Ectodermal cell (in vitro differentiated cells): ENCODE measurements around the gene OR52E6.

Experiments used
- H3K27ac ChIP-seq: 2 replicates; pipeline ENCODE4 v1.7.0; 2013; ENCODE audit warnings: mild to moderate bottlenecking, low read depth, low read length; ENCODE audit not compliant: insufficient read depth, poor library complexity, severe bottlenecking
- H3K27me3 ChIP-seq: 2 replicates; pipeline ENCODE4 v1.7.0; 2013; ENCODE audit warnings: mild to moderate bottlenecking, low read length; ENCODE audit not compliant: insufficient read depth, control insufficient read depth, poor library complexity, severe bottlenecking
- H3K36me3 ChIP-seq: one replicate; pipeline ENCODE4 v1.7.0; 2013; ENCODE audit warnings: low read length; ENCODE audit not compliant: control insufficient read depth, insufficient read depth
- H3K4me1 ChIP-seq: one replicate; pipeline ENCODE4 v1.7.0; 2013; ENCODE audit warnings: low read length; ENCODE audit not compliant: control insufficient read depth, insufficient read depth
- H3K4me3 ChIP-seq: 2 replicates; pipeline ENCODE4 v1.7.0; 2013; ENCODE audit warnings: low read depth, low read length, control low read depth; ENCODE audit not compliant: insufficient read depth
- H3K9me3 ChIP-seq: 2 replicates; pipeline ENCODE4 v1.7.0; 2013; ENCODE audit warnings: mild to moderate bottlenecking, low read length, moderate library complexity; ENCODE audit not compliant: control insufficient read depth
- WGBS, 2 experiments: methylation state at CpG; one replicate each; pipeline ENCODE4 v1.1.7; 2013; ENCODE audit warnings: missing lambda C conversion rate in 2 of 2; 5-methylcytosine and 5-hydroxymethylcytosine counted together

Gene OR52E6

DNA sequence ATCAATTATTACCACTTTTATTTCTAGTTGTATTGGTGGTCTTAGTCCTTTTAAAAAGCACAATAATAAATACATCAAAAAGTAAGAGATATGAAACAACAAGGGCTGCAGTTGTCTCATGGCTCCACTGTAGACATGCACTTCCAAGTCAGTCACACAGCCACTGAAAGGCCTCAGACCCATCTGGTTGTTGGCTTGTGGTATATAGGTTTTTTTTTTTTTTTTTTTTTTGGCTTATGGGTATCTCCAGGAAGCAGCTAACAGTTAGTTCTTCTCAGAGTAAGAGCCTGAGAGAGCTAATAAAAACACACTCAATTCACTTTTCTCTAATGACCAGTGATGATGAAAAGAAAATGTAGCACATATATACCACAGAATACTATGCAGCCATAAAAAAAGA is 6.0 kb upstream of the OR52E6 start:
- H3K27me3 ChIP-seq = no peaks in the 10 kb centered on the region
- no peak overlapping the region for H3K4me3 ChIP-seq
- no peak overlapping the region for H3K27ac ChIP-seq
- no peaks in the 10 kb centered on the region for H3K36me3 ChIP-seq
- H3K4me1 ChIP-seq = no peaks in the 10 kb centered on the region
- H3K9me3 ChIP-seq = no peaks in the 10 kb centered on the region

DNA sequence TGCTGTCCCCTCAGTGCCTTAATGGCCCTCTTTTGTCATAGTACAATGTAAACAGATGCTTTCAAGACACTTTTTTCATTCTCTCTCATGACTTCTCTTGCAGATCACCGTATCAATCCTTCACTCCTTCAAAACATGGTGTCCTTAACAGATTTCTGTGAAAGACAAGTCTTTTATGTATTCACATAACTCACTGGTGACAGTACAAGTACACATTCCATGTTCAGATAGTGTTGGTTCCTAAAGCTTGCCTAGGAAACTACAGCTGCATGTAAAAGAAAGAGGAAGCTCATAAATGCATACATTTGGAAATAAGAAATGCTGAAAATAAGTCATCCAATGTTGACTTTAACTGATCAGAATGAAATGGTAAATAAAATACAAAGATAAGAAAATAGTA is 5.0 kb upstream of the OR52E6 start:
- WGBS, 2 experiments = 86 to 95% methylated on average over 1 of the region's 1 CpG
- no peak overlapping the region for H3K4me3 ChIP-seq
- no peaks in the 10 kb centered on the region for H3K9me3 ChIP-seq
- H3K27me3 ChIP-seq = no peaks in the 10 kb centered on the region
- H3K4me1 ChIP-seq = no peaks in the 10 kb centered on the region
- no peaks in the 10 kb centered on the region for H3K36me3 ChIP-seq
- no peak overlapping the region for H3K27ac ChIP-seq

DNA sequence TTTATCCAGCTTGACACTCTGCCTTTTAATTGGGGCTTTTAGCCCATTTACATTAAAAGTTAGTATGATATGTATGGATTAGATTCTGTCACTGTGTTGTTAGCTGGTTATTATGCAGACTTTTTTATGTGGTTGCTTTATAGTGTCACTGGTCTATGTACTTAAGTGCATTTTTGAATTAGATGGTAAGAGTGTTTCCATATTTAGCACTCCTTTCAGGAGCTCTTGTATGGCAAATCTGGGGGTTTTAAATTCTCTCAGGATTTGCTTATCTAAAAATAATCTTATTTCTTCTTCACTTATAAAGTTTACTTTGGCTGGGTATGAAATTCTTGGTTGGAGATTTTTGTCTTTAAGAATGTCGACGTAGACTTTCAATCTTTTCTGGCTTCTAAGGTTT is 4.0 kb downstream of the OR52E6 start:
- Histone ChIP-seq H3K36me3 (no peaks in the 10 kb centered on the region), H3K27me3 (no peaks in the 10 kb centered on the region), H3K4me3 (no peak overlapping the region), H3K4me1 (no peaks in the 10 kb centered on the region), H3K27ac (no peak overlapping the region), H3K9me3 (no peaks in the 10 kb centered on the region)
- 100% methylated on average over 2 of the region's 2 CpGs for WGBS, 2 experiments

DNA sequence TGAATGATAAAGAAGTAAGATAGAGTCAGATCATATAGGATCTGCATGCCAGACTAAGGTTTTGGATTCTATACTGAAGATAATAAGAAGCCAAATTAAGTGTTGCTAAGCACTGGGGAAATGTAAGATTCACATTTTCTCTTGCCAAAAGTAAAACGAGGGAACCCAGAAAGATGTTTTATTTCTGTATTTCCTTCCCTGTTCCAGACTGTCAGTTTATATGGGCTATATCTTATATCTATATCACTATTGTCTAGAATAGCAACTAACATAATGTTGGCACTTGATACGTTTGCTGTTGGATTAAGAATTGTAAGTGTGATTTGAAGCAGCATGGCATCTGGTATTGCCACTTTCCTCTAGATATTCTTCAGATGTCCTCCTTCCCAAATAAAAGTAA is 8.3 kb downstream of the OR52E6 start:
- Histone ChIP-seq H3K27ac (no peak overlapping the region), H3K36me3 (no peaks in the 10 kb centered on the region), H3K27me3 (no peaks in the 10 kb centered on the region), H3K4me1 (no peaks in the 10 kb centered on the region), H3K4me3 (no peak overlapping the region), H3K9me3 (no peaks in the 10 kb centered on the region)
- WGBS, 2 experiments = 80 to 87% methylated on average over 1 of the region's 2 CpGs

DNA sequence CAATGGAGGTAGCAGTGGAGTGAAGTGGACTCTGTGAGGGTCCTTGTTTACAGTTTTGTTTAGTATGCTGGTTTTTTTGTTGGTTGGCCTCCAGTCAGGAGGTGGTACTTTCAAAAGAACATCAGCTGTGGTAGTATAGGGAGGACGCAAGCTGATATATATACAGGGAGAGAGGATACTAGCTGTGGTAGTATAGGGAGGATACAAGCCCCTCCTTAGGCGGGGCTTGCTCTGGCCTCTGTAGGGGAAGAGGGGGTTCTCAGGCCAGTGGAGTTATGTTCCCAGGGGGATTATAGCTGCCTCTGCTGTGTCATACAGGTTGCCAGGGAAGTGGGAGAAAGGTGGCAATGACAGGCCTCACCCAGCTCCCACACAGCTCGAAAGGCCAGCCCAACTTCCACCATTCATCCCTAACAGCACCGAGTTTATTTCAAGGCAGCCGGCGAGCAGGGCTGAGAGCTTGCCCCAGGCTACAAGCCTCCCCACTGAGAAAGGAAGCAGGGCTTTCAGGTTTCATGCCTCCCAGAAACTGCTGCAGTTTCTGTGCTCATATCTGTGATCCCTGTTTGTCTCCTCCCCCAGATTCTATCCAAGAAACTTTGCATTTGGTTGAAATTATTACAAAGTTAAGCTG is 10.4 kb downstream of the OR52E6 start:
- Histone ChIP-seq H3K4me3 (no peak overlapping the region), H3K27ac (no peak overlapping the region), H3K36me3 (no peaks in the 10 kb centered on the region), H3K4me1 (no peaks in the 10 kb centered on the region), H3K27me3 (no peaks in the 10 kb centered on the region), H3K9me3 (no peaks in the 10 kb centered on the region)
- WGBS, 2 experiments = 57 to 62% methylated on average over 6 of the region's 6 CpGs

DNA sequence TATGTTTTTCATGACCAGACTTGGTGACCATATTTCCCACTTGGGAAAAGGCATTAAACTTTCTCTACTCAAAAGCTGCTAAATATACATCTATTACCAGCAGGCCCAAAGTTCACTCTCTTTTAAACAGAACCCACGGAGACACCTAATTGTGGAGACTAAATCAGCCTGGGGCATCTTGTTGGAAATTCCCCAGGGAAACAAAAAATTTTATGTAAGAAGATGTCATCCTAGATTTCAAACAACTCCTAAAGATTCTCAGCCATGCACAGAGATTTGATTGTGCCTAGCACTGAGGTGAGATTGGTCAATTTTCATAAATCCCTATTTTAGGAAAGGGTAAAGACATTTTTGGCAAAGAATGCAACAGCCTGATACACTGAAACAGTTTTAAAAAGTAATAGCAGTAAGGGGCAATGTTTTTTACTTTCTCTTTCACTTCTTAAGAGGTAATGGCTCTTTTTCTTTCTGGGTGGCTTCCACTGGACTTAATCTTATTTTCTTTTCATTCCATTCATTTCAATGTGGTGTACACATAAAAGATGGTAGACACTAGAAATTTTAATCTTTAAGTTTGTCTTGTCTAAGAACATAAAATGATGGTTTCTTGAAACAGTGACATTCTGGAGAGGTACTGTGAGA is 23.3 kb downstream of the OR52E6 start:
- no peak overlapping the region for H3K4me3 ChIP-seq
- 83 to 88% methylated on average over 1 of the region's 1 CpG for WGBS, 2 experiments

DNA sequence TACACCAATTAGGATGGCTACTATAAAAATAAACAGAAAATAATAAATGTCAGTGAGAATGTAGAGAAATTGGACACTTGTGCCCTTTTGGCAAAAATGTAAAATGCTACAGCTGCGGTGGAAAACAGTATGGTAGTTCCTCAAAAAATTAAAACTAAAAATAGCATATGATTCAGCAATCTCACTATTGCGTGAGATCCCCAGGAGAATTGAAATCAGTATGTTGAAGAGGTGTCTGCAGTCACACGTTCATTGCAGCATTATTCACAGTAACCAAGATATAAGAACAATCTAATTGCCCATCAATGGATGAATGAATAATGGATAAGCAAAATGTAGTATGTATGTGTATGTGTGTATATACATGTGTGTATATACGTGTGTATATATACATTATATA is 26.2 kb downstream of the OR52E6 start:
- Histone ChIP-seq H3K4me3 (no peak overlapping the region), H3K27me3 (no peaks in the 10 kb centered on the region), H3K27ac (no peak overlapping the region), H3K4me1 (no peaks in the 10 kb centered on the region), H3K9me3 (no peaks in the 10 kb centered on the region), H3K36me3 (no peaks in the 10 kb centered on the region)
- WGBS, 2 experiments = 98% methylated on average over 2 of the region's 4 CpGs; no CpG with 5 or more reads in 1 of the 2 experiments

More for the DNA sequence above, 23.3 kb downstream of the OR52E6 start:
- no peak overlapping the region for H3K27ac ChIP-seq
- H3K9me3 ChIP-seq = no peaks in the 10 kb centered on the region
- no peaks in the 10 kb centered on the region for H3K27me3 ChIP-seq
- H3K4me1 ChIP-seq = no peaks in the 10 kb centered on the region
- H3K36me3 ChIP-seq = no peaks in the 10 kb centered on the region

DNA sequence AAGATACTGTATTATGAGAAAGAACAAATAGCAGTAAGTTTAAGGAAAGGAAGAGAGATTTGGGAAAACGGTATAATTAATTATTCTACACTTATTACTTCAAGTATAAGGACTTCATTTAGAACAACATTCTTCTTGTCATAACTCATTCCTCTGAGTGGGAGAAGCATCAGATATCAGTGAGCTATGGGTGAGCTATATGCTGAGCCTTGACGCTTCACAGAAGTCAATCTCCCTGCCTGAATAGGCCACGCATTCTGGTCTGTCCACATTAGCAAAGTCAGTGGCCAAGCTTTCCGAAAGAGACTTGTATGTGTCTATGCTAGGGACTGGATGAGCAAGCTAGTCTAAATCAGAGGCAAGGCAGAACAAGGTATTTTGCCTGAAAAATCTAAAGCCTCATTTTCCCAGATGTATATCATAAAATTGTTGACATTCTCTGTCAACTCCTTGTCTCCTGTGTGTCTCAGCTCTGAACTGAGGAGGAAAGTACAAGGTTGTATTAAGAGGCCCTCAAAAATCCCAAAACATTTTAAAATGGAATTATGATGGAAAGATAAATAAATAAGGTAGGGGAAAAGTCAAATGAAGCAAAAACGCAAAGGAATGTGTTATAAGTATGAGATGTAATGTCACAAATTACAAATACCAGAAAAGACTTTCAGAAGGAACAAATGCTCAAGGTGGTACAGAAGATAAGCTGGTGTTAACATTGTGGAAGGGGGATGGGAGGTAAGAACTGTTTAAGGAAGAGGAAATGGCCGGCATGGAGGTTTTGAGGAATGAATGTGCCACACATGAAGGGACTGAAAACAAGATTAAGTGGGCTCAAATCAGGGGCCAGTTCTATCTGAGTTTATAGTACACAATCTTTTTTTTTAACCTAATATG is 31.5 kb downstream of the OR52E6 start:
- no peaks in the 10 kb centered on the region for H3K27me3 ChIP-seq
- no peaks in the 10 kb centered on the region for H3K9me3 ChIP-seq
- no peaks in the 10 kb centered on the region for H3K36me3 ChIP-seq
- no peak overlapping the region for H3K4me3 ChIP-seq
- 91 to 94% methylated on average over 5 of the region's 6 CpGs for WGBS, 2 experiments
- H3K27ac ChIP-seq = no peak overlapping the region
- H3K4me1 ChIP-seq = no peaks in the 10 kb centered on the region

DNA sequence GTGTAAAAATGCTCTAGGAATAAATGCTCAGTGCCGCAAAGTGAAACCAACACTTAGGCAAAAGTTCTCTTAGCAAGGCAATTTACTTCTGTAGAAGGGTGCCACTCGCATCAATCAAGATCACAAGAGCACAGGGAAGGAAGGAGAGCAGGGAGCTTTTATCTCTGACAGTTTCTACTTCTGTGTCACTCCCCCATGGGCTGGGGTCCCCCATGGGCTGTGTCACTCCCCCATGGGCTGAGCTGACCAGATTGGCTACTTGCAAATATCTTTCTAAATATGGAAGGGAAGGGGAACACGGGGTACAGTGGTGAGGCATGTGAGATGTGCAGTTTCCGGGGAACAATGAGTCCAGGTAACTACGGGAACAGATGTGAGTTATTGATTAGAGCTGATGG is 32.6 kb downstream of the OR52E6 start:
- H3K9me3 ChIP-seq = no peaks in the 10 kb centered on the region
- no peak overlapping the region for H3K27ac ChIP-seq
- no peaks in the 10 kb centered on the region for H3K4me1 ChIP-seq
- no peaks in the 10 kb centered on the region for H3K36me3 ChIP-seq
- WGBS, 2 experiments = 92 to 94% methylated on average over 5 of the region's 5 CpGs
- no peak overlapping the region for H3K4me3 ChIP-seq
- H3K27me3 ChIP-seq = no peaks in the 10 kb centered on the region

DNA sequence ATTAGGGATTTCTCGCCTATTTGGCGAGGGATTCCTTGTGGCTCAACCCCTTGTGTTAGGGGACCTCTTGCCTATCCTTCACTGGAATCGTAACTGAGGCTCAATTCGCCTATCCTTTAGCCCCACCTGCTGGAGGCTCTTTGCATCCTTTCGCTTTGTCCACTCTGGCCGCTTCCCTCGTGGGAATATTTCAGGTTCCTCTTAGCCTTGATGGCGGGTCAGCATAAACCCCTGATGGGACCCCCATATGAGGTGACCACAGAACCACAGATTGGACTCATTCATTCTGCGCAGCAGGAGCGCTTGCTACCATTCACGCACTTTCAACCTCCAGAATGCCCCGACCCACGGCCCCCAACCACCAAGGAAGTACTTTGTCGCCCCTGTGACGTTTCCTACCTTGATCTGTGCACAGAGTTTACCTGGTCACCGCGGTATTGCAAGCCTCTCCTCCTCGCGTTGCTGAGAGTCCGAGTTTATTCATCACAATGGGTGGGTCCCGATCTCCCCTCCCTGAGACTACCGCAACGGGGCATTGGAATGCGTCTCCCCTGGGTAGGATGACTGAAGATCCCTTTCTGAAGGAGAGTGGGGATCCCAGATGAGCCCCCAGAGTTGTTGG is 33.1 kb downstream of the OR52E6 start, which contains the start of gene OR52N2:
Gene OR52N2 (plus strand): TSS at position 425 of the 622 bp plus-strand sequence. CDS start 11,412 bp downstream, outside the sequence.
- Histone ChIP-seq H3K9me3 (no peaks in the 10 kb centered on the region), H3K27me3 (no peaks in the 10 kb centered on the region), H3K27ac (no peak within 1 kb of the TSS), H3K4me1 (no peaks in the 10 kb centered on the region), H3K36me3 (no peaks in the 10 kb centered on the region), H3K4me3 (peak within 1 kb of the TSS; percentile 9)
- WGBS, 2 experiments = 64% methylated on average over 24 of the region's 24 CpGs
